HEK293 (cell line): ENCODE results near the gene ANKRD40CL.

ENCODE experiments used
- CTCF ChIP-seq: fragments of 450-650 bp; formaldehyde crosslinking; IDR thresholded peaks from 2 replicates; pipeline ENCODE4 v1.5.1; 2016; ENCODE audit warnings: missing biosample characterization, missing genetic modification characterization
- EGR2 ChIP-seq: fragments of 450-650 bp; formaldehyde crosslinking; IDR thresholded peaks from 2 replicates; pipeline ENCODE4 v1.5.1; 2016; ENCODE audit warnings: low read depth, missing biosample characterization, missing genetic modification characterization
- GFI1B ChIP-seq: fragments of 450-650 bp; formaldehyde crosslinking; IDR thresholded peaks from 2 replicates; pipeline ENCODE4 v1.5.1; 2016; ENCODE audit warnings: missing biosample characterization, missing genetic modification characterization
- REST ChIP-seq: fragments of 450-650 bp; formaldehyde crosslinking; IDR thresholded peaks from 2 replicates; pipeline ENCODE4 v1.5.1; 2016; ENCODE audit warnings: missing biosample characterization, missing genetic modification characterization
- SCRT2 ChIP-seq: fragments of 450-650 bp; formaldehyde crosslinking; IDR thresholded peaks from 2 replicates; pipeline ENCODE4 v1.5.1; 2016; ENCODE audit warnings: missing biosample characterization, missing genetic modification characterization
- SETDB1 ChIP-seq: IDR thresholded peaks from one replicate; pipeline ENCODE4 v1.6.1; 2017; ENCODE audit warnings: mild to moderate bottlenecking, low read length, moderate library complexity, mixed read lengths; ENCODE audit not compliant: insufficient read length
- ZFP3 ChIP-seq: fragments of 450-650 bp; formaldehyde crosslinking; IDR thresholded peaks from 2 replicates; pipeline ENCODE4 v1.5.1; 2016; ENCODE audit warnings: low read depth, missing biosample characterization, missing genetic modification characterization
- ZFP41 ChIP-seq: fragments of 450-650 bp; formaldehyde crosslinking; IDR thresholded peaks from 2 replicates; pipeline ENCODE4 v1.5.1; 2016; ENCODE audit warnings: missing biosample characterization, missing genetic modification characterization, borderline replicate concordance
- ZNF16 ChIP-seq: fragments of 450-650 bp; formaldehyde crosslinking; IDR thresholded peaks from 2 replicates; pipeline ENCODE4 v1.5.1; 2016; ENCODE audit warnings: low read depth, missing biosample characterization, missing genetic modification characterization
- ZNF24 ChIP-seq: fragments of 450-650 bp; formaldehyde crosslinking; IDR thresholded peaks from 2 replicates; pipeline ENCODE4 v1.5.1; 2016; ENCODE audit warnings: missing biosample characterization, missing genetic modification characterization
- ZNF473 ChIP-seq: fragments of 450-650 bp; formaldehyde crosslinking; IDR thresholded peaks from 2 replicates; pipeline ENCODE4 v1.5.1; 2017; ENCODE audit warnings: missing biosample characterization, missing genetic modification characterization
- ZNF513 ChIP-seq: fragments of 450-650 bp; IDR thresholded peaks from 2 replicates; pipeline ENCODE4 v1.5.1; 2018; ENCODE audit warnings: missing biosample characterization, missing genetic modification characterization
- ZNF791 ChIP-seq: fragments of 450-650 bp; formaldehyde crosslinking; IDR thresholded peaks from 2 replicates; pipeline ENCODE4 v1.5.1; 2016; ENCODE audit warnings: missing biosample characterization, missing genetic modification characterization

- TF ChIP-seq ZFP3 (tag by site-specific recombination) (no peak), ZNF16 (tag by site-specific recombination) (no peak), EGR2 (tag by site-specific recombination) (peak; percentile 85), ZNF513 (no peak), ZFP41 (no peak), CTCF (tag by site-specific recombination) (no peak), ZNF473 (tag by site-specific recombination) (no peak), GFI1B (tag by site-specific recombination) (no peak), ZNF791 (tag by site-specific recombination) (no peak), ZNF24 (tag by site-specific recombination) (no peak), SCRT2 (tag by site-specific recombination) (no peak), REST (tag by site-specific recombination) (no peak), SETDB1 (no peak)
Measured at GRCh38 chr17:50794361-50794760, 27.0 kb upstream of the ANKRD40CL start.
